ENCODE data around the gene CLCN6. TPM values are rescaled to one million over a fixed set of nuclear protein-coding genes. Genes with fewer than 3 reads are reported as not detected.

CLCN6 gene
- total RNA-seq, 4 donors from 2014 or later: 12.8 to 23.8 (median 18.3) TPM

DNA sequence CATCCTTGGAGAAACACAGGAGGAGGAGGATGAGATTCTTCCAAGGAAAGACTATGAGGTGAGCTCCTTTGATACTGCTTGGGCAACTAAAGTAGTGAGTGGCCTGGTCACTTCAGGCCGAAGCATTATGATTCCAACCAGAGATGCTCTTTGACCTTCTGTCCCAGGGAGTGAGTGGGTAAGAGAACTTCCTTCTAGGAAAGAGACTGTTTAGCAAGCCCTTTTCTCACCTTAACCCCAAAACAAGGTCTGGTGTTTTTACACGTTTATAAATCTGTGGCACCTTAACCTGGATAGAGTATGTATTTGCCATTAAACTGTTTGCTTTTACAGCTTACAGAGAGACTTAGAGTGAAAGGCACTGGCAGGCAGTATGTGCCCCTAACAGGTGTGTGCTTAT, 1.1 kb downstream of the CLCN6 start:
- Histone ChIP-seq H3K36me3 (peaks cover 0 to 41% of the 10 kb centered on the region in 2 donors), H3K4me3 (peak overlapping the region; percentile 66 to 92), H3K27ac (peak overlapping the region; percentile 59 to 99 (median 96)), H3K9me3 (no peaks in the 10 kb centered on the region), H3K27me3 (no peaks in the 10 kb centered on the region), H3K4me1 (peaks cover 0 to 71% (median 19%) of the 10 kb centered on the region in 3 donors)
- TF ChIP-seq POLR2A (IDR thresholded peaks at IDR 0.05): no peak
- no peak for TF ChIP-seq POLR2AphosphoS5 (IDR thresholded peaks at IDR 0.05)
- TF ChIP-seq, protein P1, sequence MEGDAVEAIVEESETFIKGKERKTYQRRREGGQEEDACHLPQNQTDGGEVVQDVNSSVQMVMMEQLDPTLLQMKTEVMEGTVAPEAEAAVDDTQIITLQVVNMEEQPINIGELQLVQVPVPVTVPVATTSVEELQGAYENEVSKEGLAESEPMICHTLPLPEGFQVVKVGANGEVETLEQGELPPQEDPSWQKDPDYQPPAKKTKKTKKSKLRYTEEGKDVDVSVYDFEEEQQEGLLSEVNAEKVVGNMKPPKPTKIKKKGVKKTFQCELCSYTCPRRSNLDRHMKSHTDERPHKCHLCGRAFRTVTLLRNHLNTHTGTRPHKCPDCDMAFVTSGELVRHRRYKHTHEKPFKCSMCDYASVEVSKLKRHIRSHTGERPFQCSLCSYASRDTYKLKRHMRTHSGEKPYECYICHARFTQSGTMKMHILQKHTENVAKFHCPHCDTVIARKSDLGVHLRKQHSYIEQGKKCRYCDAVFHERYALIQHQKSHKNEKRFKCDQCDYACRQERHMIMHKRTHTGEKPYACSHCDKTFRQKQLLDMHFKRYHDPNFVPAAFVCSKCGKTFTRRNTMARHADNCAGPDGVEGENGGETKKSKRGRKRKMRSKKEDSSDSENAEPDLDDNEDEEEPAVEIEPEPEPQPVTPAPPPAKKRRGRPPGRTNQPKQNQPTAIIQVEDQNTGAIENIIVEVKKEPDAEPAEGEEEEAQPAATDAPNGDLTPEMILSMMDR (IDR thresholded peaks at IDR 0.05): no peak
- TF ChIP-seq EP300 (IDR thresholded peaks at IDR 0.05): no peak
- no peak for ATAC-seq
- WGBS, 2 donors (ENCODE audit: low coverage in 1 of 2): 48 to 49% methylated on average over 2 of the region's 2 CpGs

DNA sequence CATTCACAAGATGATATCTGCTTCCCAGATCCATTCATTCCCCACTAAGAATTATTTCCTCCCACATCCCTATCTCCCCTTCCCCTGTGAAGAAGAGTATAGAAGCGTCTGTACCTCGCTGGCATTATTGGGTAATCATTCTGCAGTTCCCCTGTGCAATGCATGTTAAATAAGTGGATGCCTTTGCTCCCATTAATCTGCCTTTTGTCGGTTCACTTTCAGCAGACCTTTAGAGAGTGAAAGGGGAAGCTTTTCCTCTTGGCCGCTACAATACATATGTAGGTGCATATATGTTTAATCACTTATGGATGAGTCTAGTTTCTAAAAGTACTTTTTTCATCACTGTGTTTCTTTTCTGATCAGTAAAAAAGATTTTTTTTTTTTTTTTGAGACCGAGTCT, 7.0 kb downstream of the CLCN6 start:
- H3K36me3 ChIP-seq: peaks cover 4 to 88% of the 10 kb centered on the region in 2 donors
- H3K27ac ChIP-seq: no peak overlapping the region
- no peaks in the 10 kb centered on the region for H3K9me3 ChIP-seq
- H3K4me1 ChIP-seq: peaks cover 0 to 25% (median 0%) of the 10 kb centered on the region in 3 donors
- no peak for TF ChIP-seq POLR2A (IDR thresholded peaks at IDR 0.05)
- TF ChIP-seq EP300 (IDR thresholded peaks at IDR 0.05): no peak
- no peak for TF ChIP-seq POLR2AphosphoS5 (IDR thresholded peaks at IDR 0.05)
- TF ChIP-seq, protein P1 (IDR thresholded peaks at IDR 0.05): no peak
- H3K4me3 ChIP-seq: no peak overlapping the region
- ATAC-seq: no peak
- no peaks in the 10 kb centered on the region for H3K27me3 ChIP-seq
- 66 to 85% methylated on average over 4 to 5 of the region's 5 CpGs for WGBS, 2 donors (ENCODE audit: low coverage in 1 of 2)

DNA sequence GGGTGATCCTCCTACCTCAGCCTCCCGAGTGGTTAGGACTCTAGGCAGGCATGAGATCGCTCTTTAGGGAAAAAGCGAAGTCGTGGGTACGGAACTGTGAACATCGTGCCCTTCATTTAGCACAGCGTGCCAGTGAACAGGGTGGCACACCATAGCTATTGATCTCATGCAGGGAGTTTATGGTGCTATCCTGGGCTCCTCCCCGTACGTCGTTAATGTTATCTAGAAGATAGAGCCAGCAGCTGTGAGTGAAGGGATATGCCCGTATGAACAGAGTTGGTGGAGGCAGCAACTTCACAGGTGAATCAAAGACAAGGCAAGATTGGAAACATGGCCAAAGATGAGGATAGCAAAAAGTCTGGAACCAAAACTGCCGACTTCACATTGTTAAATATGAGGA, 11.2 kb downstream of the CLCN6 start:
- H3K9me3 ChIP-seq: no peaks in the 10 kb centered on the region
- WGBS, 2 donors (ENCODE audit: low coverage in 1 of 2): 60 to 87% methylated on average over 1 to 6 of the region's 12 CpGs
- no peaks in the 10 kb centered on the region for H3K4me1 ChIP-seq
- no peak overlapping the region for H3K4me3 ChIP-seq
- peaks cover 4 to 93% of the 10 kb centered on the region in 2 donors for H3K36me3 ChIP-seq
- no peak overlapping the region for H3K27ac ChIP-seq
- ATAC-seq: no peak
- TF ChIP-seq EP300 (IDR thresholded peaks at IDR 0.05): no peak
- no peak for TF ChIP-seq POLR2AphosphoS5 (IDR thresholded peaks at IDR 0.05)
- TF ChIP-seq, protein P1 (IDR thresholded peaks at IDR 0.05): no peak
- TF ChIP-seq POLR2A (IDR thresholded peaks at IDR 0.05): no peak
- H3K27me3 ChIP-seq: no peaks in the 10 kb centered on the region

DNA sequence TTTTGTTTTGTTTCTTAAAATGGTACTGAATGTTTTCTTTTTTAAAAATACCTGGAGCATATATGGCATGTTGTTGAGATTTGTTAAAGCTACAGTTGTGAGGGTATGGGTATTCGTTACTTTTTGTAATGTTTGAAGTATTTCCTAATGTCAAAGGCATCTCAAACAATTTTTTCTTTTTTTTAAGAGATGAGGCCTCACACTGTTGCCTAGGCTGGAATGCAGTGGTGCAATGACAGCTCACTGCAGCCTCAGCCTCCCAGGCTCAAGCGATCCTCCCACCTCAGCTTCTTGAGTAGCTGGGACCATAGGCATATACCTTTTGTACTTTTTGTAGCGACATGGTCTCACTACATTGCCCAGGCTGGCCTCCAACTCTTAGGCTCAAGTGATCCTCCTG, 16.1 kb downstream of the CLCN6 start:
- 59 to 88% methylated on average over 2 to 3 of the region's 3 CpGs for WGBS, 2 donors (ENCODE audit: low coverage in 1 of 2)
- peaks cover 0 to 100% of the 10 kb centered on the region in 2 donors for H3K36me3 ChIP-seq

More for the DNA sequence above, 16.1 kb downstream of the CLCN6 start:
- H3K4me3 ChIP-seq: no peak overlapping the region
- no peak for ATAC-seq
- no peaks in the 10 kb centered on the region for H3K27me3 ChIP-seq
- no peak for TF ChIP-seq POLR2A (IDR thresholded peaks at IDR 0.05)
- TF ChIP-seq EP300 (IDR thresholded peaks at IDR 0.05): no peak
- TF ChIP-seq POLR2AphosphoS5 (IDR thresholded peaks at IDR 0.05): no peak
- TF ChIP-seq, protein P1 (IDR thresholded peaks at IDR 0.05): no peak
- H3K9me3 ChIP-seq: no peaks in the 10 kb centered on the region
- no peaks in the 10 kb centered on the region for H3K4me1 ChIP-seq
- H3K27ac ChIP-seq: no peak overlapping the region
